Karpas-422 (cell line): ENCODE measurements around the gene TMEM117. TPM values are rescaled to one million over a fixed set of nuclear protein-coding genes. Genes with fewer than 3 reads are reported as not detected.
"Not testable (repeated sequence)": the region's sequence is repeated elsewhere in the genome, so short reads cannot be mapped to it uniquely, and the experiment has no call there.

ENCODE experiments used
- DNase-seq: peaks from one replicate; pipeline ENCODE4 v3.0.0-alpha.2; 2015
- H2AFZ ChIP-seq: fragments of 200-600 bp; sonication (generic); 2 replicates; pipeline ENCODE4 v1.6.1; 2014; ENCODE audit warnings: antibody characterized with exemption, low read length, mixed read lengths
- H3K27ac ChIP-seq: fragments of 200-600 bp; sonication (generic); 2 replicates; pipeline ENCODE4 v1.5.1; 2014; ENCODE audit warnings: mild to moderate bottlenecking, low read length, moderate library complexity
- H3K27me3 ChIP-seq: fragments of 200-600 bp; sonication (generic); 2 replicates; pipeline ENCODE4 v1.6.1; 2014; ENCODE audit warnings: low read length, mixed read lengths
- H3K36me3 ChIP-seq: fragments of 200-600 bp; sonication (generic); 2 replicates; pipeline ENCODE4 v1.6.1; 2014; ENCODE audit warnings: low read length, mixed read lengths; ENCODE audit not compliant: insufficient read depth
- H3K4me1 ChIP-seq: fragments of 200-600 bp; sonication (generic); 2 replicates; pipeline ENCODE4 v1.6.1; 2014; ENCODE audit warnings: mild to moderate bottlenecking, low read length, mixed read lengths
- H3K4me2 ChIP-seq: fragments of 200-600 bp; sonication (generic); 2 replicates; pipeline ENCODE4 v1.6.1; 2014; ENCODE audit warnings: low read length, low read depth, mild to moderate bottlenecking; ENCODE audit not compliant: poor library complexity, severe bottlenecking
- H3K4me3 ChIP-seq: fragments of 200-600 bp; sonication (generic); 2 replicates; pipeline ENCODE4 v1.5.1; 2014; ENCODE audit warnings: mild to moderate bottlenecking, antibody characterized with exemption, low read length, mixed read lengths
- H3K79me2 ChIP-seq: fragments of 200-600 bp; sonication (generic); 2 replicates; pipeline ENCODE4 v1.6.1; 2014; ENCODE audit warnings: mild to moderate bottlenecking, low read length, mixed read lengths
- H3K9ac ChIP-seq: fragments of 200-600 bp; sonication (generic); 2 replicates; pipeline ENCODE4 v1.6.0; 2014; ENCODE audit warnings: low read length
- H3K9me2 ChIP-seq: fragments of 200-600 bp; sonication (generic), shearing (Covaris generic); replicated peaks from 2 replicates; pipeline ENCODE4 v1.6.0; 2014; ENCODE audit warnings: mild to moderate bottlenecking, low read length, moderate library complexity; ENCODE audit not compliant: insufficient read depth
- H3K9me3 ChIP-seq: fragments of 300-700, 200-600 bp; sonication (generic); 2 replicates; pipeline ENCODE4 v1.6.1; 2014; ENCODE audit warnings: low read length, mixed read lengths
- H4K20me1 ChIP-seq: fragments of 200-600 bp; sonication (generic); 2 replicates; pipeline ENCODE4 v1.6.1; 2014; ENCODE audit warnings: mild to moderate bottlenecking, antibody characterized with exemption, low read length, low read depth; ENCODE audit not compliant: insufficient read depth
- total RNA-seq: library from RNA; depleted of rRNA; stranded (reverse); fragments of >200 nt; shearing (Covaris generic); gene quantifications from 2 replicates; pipeline ENCODE4 v1.2.3, GENCODE V29; 2014; ENCODE audit warnings: low replicate concordance

The TMEM117 gene
- total RNA-seq, 1 experiment from 2014 or later: 13.3 TPM

GRCh38 chr12:44159216-44159615 lies 323.3 kb downstream of the TMEM117 start:
- Histone ChIP-seq H3K27me3 (no peaks in the 10 kb centered on the region), H3K79me2 (no peaks in the 10 kb centered on the region), H3K27ac (no peak overlapping the region), H3K4me3 (no peak overlapping the region), H3K9me3 (no peaks in the 10 kb centered on the region), H2AFZ (no peak overlapping the region), H3K4me1 (peaks cover 18% of the 10 kb centered on the region), H3K9me2 (no peaks in the 10 kb centered on the region), H3K36me3 (no peaks in the 10 kb centered on the region), H4K20me1 (no peaks in the 10 kb centered on the region), H3K4me2 (no peak overlapping the region), H3K9ac (no peak overlapping the region)
- no peak for DNase-seq

- H2AFZ ChIP-seq: no peak overlapping the region
- H3K27me3 ChIP-seq: no peaks in the 10 kb centered on the region
- no peak overlapping the region for H3K4me2 ChIP-seq
- no peaks in the 10 kb centered on the region for H3K9me3 ChIP-seq
- peaks cover 18% of the 10 kb centered on the region for H3K4me1 ChIP-seq
- no peak overlapping the region for H3K9ac ChIP-seq
- H3K9me2 ChIP-seq: no peaks in the 10 kb centered on the region
- H3K79me2 ChIP-seq: no peaks in the 10 kb centered on the region
- DNase-seq: no peak
- H3K4me3 ChIP-seq: no peak overlapping the region
- no peak overlapping the region for H3K27ac ChIP-seq
- H4K20me1 ChIP-seq: no peaks in the 10 kb centered on the region
- no peaks in the 10 kb centered on the region for H3K36me3 ChIP-seq
Measured at GRCh38 chr12:44159862-44160261, 324.0 kb downstream of the TMEM117 start.

- Histone ChIP-seq H4K20me1 (no peaks in the 10 kb centered on the region), H3K9me3 (no peaks in the 10 kb centered on the region), H2AFZ (no peak overlapping the region), H3K4me1 (peaks cover 3% of the 10 kb centered on the region), H3K27me3 (no peaks in the 10 kb centered on the region), H3K79me2 (no peaks in the 10 kb centered on the region), H3K4me2 (no peak overlapping the region), H3K9ac (no peak overlapping the region), H3K9me2 (no peaks in the 10 kb centered on the region), H3K36me3 (no peaks in the 10 kb centered on the region), H3K27ac (no peak overlapping the region), H3K4me3 (no peak overlapping the region)
- no peak for DNase-seq
Measured at GRCh38 chr12:44162961-44163360, 327.1 kb downstream of the TMEM117 start.

GRCh38 chr12:44174053-44174452 lies 338.2 kb downstream of the TMEM117 start:
- Histone ChIP-seq H3K4me3 (no peak overlapping the region), H3K4me2 (no peak overlapping the region), H3K9ac (no peak overlapping the region), H3K9me3 (no peaks in the 10 kb centered on the region), H3K36me3 (no peaks in the 10 kb centered on the region), H4K20me1 (no peaks in the 10 kb centered on the region), H3K79me2 (no peaks in the 10 kb centered on the region), H3K4me1 (no peaks in the 10 kb centered on the region), H3K27ac (no peak overlapping the region), H3K27me3 (no peaks in the 10 kb centered on the region), H3K9me2 (no peaks in the 10 kb centered on the region), H2AFZ (no peak overlapping the region)
- no peak for DNase-seq

GRCh38 chr12:44184499-44185206 lies 348.8 kb downstream of the TMEM117 start:
- H3K4me2 ChIP-seq: no peak overlapping the region

GRCh38 chr12:44193281-44193680 lies 357.4 kb downstream of the TMEM117 start:
- Histone ChIP-seq H3K79me2 (no peaks in the 10 kb centered on the region), H3K27ac (no peak overlapping the region), H3K36me3 (no peaks in the 10 kb centered on the region), H3K27me3 (no peaks in the 10 kb centered on the region), H4K20me1 (no peaks in the 10 kb centered on the region), H2AFZ (no peak overlapping the region), H3K4me1 (no peaks in the 10 kb centered on the region), H3K9ac (no peak overlapping the region), H3K9me2 (no peaks in the 10 kb centered on the region), H3K9me3 (no peaks in the 10 kb centered on the region), H3K4me3 (no peak overlapping the region), H3K4me2 (no peak overlapping the region)
- DNase-seq: no peak

More at GRCh38 chr12:44184499-44185206, 348.8 kb downstream of the TMEM117 start:
- Histone ChIP-seq H3K9me3 (no peaks in the 10 kb centered on the region), H3K27me3 (no peaks in the 10 kb centered on the region), H3K9me2 (no peaks in the 10 kb centered on the region), H3K36me3 (no peaks in the 10 kb centered on the region), H3K4me3 (no peak overlapping the region), H4K20me1 (no peaks in the 10 kb centered on the region), H3K4me1 (no peaks in the 10 kb centered on the region), H3K27ac (no peak overlapping the region), H3K9ac (no peak overlapping the region), H2AFZ (no peak overlapping the region), H3K79me2 (no peaks in the 10 kb centered on the region)
- DNase-seq: no peak

- H4K20me1 ChIP-seq, H3K79me2 ChIP-seq, H2AFZ ChIP-seq, DNase-seq, H3K9me2 ChIP-seq, H3K27ac ChIP-seq, H3K4me2 ChIP-seq, H3K9ac ChIP-seq, H3K36me3 ChIP-seq, H3K27me3 ChIP-seq, H3K4me1 ChIP-seq, H3K4me3 ChIP-seq, H3K9me3 ChIP-seq: not testable (repeated sequence)
Measured at GRCh38 chr12:44195719-44196118, 359.8 kb downstream of the TMEM117 start.

- H2AFZ ChIP-seq: no peak overlapping the region
- H3K4me2 ChIP-seq: no peak overlapping the region
- no peaks in the 10 kb centered on the region for H3K27me3 ChIP-seq
- no peaks in the 10 kb centered on the region for H3K79me2 ChIP-seq
- no peaks in the 10 kb centered on the region for H3K9me3 ChIP-seq
- no peaks in the 10 kb centered on the region for H3K9me2 ChIP-seq
- no peak overlapping the region for H3K9ac ChIP-seq
- no peak for DNase-seq
- H3K4me3 ChIP-seq: no peak overlapping the region
- H4K20me1 ChIP-seq: no peaks in the 10 kb centered on the region
- no peaks in the 10 kb centered on the region for H3K36me3 ChIP-seq
- no peak overlapping the region for H3K27ac ChIP-seq
- peaks cover 8% of the 10 kb centered on the region for H3K4me1 ChIP-seq
Measured at GRCh38 chr12:44206045-44206444, 370.2 kb downstream of the TMEM117 start.
